Diencephalon (tissue), 1 donor: ENCODE results near the gene ABCF3. TPM values are rescaled to one million over a fixed set of nuclear protein-coding genes. Genes with fewer than 3 reads are reported as not detected.

ENCODE experiments used
- small RNA-seq: library from RNA; depleted of rRNA; stranded (forward); fragments of <200 nt; gene quantifications from one replicate; pipeline ENCODE3, GENCODE V24; 2014
- total RNA-seq: library from RNA; depleted of rRNA; stranded (reverse); fragments of >200 nt; gene quantifications from one replicate; pipeline ENCODE4 v1.2.3, GENCODE V29; 2014

Gene ABCF3, protein sequence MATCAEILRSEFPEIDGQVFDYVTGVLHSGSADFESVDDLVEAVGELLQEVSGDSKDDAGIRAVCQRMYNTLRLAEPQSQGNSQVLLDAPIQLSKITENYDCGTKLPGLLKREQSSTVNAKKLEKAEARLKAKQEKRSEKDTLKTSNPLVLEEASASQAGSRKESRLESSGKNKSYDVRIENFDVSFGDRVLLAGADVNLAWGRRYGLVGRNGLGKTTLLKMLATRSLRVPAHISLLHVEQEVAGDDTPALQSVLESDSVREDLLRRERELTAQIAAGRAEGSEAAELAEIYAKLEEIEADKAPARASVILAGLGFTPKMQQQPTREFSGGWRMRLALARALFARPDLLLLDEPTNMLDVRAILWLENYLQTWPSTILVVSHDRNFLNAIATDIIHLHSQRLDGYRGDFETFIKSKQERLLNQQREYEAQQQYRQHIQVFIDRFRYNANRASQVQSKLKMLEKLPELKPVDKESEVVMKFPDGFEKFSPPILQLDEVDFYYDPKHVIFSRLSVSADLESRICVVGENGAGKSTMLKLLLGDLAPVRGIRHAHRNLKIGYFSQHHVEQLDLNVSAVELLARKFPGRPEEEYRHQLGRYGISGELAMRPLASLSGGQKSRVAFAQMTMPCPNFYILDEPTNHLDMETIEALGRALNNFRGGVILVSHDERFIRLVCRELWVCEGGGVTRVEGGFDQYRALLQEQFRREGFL
- 72.2 TPM for total RNA-seq

DNA sequence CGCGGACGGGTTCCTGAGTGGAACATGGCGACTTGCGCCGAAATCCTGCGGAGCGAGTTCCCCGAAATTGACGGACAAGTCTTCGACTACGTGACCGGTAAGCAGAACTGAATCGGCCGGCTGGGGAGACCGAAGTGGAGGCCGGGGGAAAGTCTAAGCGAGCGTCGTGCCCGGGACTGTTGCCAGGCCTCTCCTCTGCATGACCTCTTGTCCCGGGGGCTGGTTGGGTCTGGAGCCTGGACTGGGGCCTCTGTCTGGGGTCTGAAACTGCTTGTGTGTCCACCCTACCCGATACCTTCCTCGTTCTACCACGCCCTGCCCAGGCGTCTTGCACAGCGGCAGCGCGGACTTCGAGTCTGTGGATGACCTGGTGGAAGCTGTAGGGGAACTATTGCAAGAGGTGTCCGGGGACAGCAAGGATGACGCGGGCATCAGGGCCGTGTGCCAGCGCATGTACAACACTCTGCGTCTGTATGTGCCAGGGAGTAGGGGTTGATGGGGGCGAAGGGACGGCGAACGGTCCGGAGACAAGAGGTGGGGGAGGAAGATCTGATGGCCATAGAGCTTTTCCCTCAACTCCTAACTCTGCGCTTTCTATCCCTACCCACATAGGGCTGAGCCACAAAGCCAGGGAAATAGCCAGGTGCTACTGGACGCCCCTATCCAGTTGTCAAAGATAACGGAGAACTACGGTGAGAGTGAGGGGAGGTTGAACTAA lies at the start of gene ABCF3:
TSS of gene ABCF3 (plus strand) at position 16 of the 718 bp plus-strand sequence. CDS start at position 25, 9 bp downstream.

DNA sequence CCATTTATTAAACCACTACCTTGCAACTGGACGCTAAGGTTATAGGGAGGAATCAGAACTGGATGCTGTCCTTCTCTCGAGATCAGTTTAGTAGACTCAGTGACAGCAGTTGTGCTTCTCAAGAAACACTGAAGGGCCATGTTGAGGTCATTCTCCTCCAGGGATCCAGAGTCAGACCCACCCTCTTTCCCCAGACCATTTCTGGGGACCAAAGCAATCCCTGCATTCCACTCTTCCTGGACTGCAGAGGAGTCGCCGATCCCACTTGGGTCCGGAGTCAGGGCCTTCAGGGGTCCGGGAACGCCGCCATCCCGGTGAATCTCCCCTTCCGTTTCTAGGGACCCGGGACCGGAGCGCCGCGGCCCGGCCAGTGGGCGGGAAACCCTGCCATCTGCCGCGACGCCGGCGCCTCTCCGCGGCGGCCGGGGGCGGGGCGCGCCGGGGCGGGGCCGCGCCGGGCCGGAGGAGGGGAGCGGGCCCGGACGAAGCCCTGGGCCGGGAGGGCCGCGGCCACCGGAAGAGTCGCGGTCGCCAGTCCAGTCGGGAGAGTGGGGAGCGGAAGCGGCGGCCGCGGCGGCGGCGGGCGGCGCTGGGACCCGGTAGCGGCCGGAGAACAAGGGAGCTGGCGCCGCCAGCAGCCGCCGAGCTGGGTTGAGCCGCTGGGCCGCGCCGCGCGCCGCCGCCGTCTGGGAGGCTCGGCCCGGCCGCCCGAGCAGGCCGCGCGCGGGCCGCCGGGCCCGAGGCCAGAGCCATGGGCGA lies 30.9 kb upstream of the ABCF3 start, which contains the start of gene DVL3:
TSS of gene DVL3 (plus strand) at position 493 of the 759 bp plus-strand sequence. CDS start at position 752, 259 bp downstream.

DNA sequence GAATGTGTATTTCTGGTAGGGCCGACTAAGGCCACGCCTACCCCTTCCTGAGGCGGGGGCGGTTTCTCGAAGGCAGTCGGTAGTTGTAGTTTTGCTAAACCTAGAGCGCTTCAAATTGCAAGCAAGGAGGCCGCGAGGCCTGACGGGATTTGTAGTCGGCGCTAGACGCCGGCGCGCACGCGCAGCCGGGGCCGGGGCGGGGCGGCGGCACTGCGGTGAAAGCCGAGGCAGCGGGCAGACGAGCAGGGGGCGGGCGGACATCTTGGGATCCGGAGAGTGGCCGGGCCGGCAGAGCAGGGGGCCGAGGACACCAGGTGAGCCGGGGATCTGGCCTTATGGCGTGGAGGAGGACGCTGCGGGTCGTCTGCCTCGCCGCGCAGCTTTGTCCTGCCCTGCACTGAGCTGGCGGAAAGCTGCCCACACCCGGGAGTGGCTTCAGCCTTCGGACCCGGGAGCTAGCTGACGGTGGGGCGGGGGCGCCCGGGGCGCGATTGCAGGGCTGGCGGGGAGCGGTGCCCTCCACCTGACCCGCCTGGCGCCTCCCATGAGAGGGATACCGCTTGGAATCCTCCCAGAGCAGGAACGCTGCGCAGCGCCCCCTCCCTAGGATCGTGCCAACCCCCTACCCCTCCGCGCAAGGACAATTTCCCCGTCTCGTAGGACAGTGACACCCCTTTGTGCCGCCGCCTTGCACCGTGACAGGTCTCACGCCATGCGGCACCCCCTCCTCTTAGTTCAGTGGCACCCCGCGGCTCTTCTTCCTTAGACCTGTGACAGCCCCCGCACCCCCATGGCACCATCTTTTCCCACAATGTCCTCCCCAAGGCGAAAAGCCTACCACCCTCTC lies 11.1 kb upstream of the ABCF3 start, which contains the start of gene AP2M1:
TSS of gene AP2M1 (plus strand) at position 210 of the 847 bp plus-strand sequence. CDS start 2,139 bp downstream, outside the sequence.

DNA sequence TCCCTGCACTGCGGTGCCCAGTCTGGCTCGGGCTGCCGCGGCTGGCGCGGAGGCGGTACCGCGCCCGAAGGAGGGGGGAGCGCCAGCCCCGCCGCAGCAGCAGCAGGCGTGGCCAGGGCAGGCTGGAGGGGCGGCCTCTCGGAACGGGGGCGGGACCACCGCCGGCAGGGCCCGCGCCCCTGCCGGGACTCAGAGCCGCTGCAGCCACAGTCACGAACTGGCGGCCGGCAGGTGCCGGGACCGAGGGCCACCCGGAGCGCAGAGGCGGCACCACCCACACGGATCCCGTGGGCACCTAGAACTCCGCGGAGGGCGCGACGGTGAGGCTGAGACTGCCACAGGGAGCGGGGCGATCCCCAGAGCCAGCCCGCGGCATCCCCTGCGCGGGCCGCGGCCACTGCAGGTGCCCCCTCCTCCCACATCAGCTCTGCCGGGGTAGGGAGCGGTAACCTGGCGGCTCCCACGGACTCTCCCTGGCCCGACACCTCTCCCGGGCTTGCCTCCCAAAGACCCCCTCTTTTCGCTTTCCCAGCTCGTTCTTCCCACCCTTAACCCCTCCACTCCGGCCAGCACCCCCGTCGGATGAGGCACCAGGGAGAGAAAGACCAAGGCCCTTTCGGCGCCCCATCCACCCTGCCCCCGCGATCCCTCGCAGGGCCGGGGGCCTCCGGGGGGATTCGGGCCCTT lies 43.5 kb downstream of the ABCF3 start, which contains the start of gene VWA5B2:
TSS of gene VWA5B2 (plus strand) at position 192 of the 687 bp plus-strand sequence. CDS start 944 bp downstream, outside the sequence.

Small RNA genes lying within 50 kb of the gene (small RNA-seq; reads per million reads assigned to genes)
- gene MIR1224: 0.74 reads per million, percentile 70 among the genes with 10 or more reads in this experiment

Other genes with a start within 250 kb of the ABCF3 start
- 50.3 TPM for gene ABCC5, start 168.3 kb upstream of the ABCF3 start, total RNA-seq
- not detected for gene HTR3D, start 154.5 kb upstream of the ABCF3 start, total RNA-seq
- gene HTR3C, start 133.2 kb upstream of the ABCF3 start, total RNA-seq: not detected
- not detected for gene HTR3E, start 89.1 kb upstream of the ABCF3 start, total RNA-seq
- gene EIF2B5, start 50.8 kb upstream of the ABCF3 start, total RNA-seq: 40.1 TPM
- 39.4 TPM for gene DVL3, start 30.8 kb upstream of the ABCF3 start, total RNA-seq
- 388 TPM for gene AP2M1, start 11.3 kb upstream of the ABCF3 start, total RNA-seq
- gene VWA5B2, start 43.4 kb downstream of the ABCF3 start, total RNA-seq: 3.9 TPM
- 15.2 TPM for gene ALG3, start 62.8 kb downstream of the ABCF3 start, total RNA-seq
- gene EEF1AKMT4, start 63.5 kb downstream of the ABCF3 start, total RNA-seq: 0.92 TPM
- 15.0 TPM for gene CAMK2N2, start 75.4 kb downstream of the ABCF3 start, total RNA-seq
- gene ECE2, start 89.8 kb downstream of the ABCF3 start, total RNA-seq: 18.7 TPM
- 291 TPM for gene PSMD2, start 113.0 kb downstream of the ABCF3 start, total RNA-seq
- gene EIF4G1, start 128.4 kb downstream of the ABCF3 start, total RNA-seq: 119 TPM
- gene FAM131A, start 151.4 kb downstream of the ABCF3 start, total RNA-seq: 62.5 TPM
- 12.2 TPM for gene CLCN2, start 175.4 kb downstream of the ABCF3 start, total RNA-seq
- gene POLR2H, start 175.5 kb downstream of the ABCF3 start, total RNA-seq: 35.3 TPM
- gene THPO, start 192.0 kb downstream of the ABCF3 start, total RNA-seq: not detected
- gene CHRD, start 193.9 kb downstream of the ABCF3 start, total RNA-seq: 6.0 TPM